ENCODE results near the gene SFSWAP. TPM values are rescaled to one million over a fixed set of nuclear protein-coding genes. Genes with fewer than 3 reads are reported as not detected.

The SFSWAP gene
- total and polyA plus RNA-seq, 2 of the 13 experiments (the other 11 are each of a cell fraction or from before 2014, with no cell fraction given) = 17.1 to 27.7 TPM

GRCh38 chr12:131756441-131756840 lies 45.6 kb downstream of the SFSWAP start:
- Histone ChIP-seq H3K4me3 (replicated peaks in 1 of 3; ENCODE audit: insufficient read depth in 1 of 3, low read depth in 2 of 3, low read length in 3 of 3) (no peak overlapping the region), H3K9me3 (ENCODE audit: low read length) (no peaks in the 10 kb centered on the region), H3K36me3 (replicated peaks in 1 of 2; ENCODE audit: control insufficient read depth in 1 of 2, insufficient read depth in 2 of 2, low read length in 2 of 2) (peaks cover 31 to 71% of the 10 kb centered on the region in 2 experiments), H3K27me3 (ENCODE audit: control insufficient read depth in 1 of 2, insufficient read depth in 2 of 2, low read length in 2 of 2) (no peaks in the 10 kb centered on the region), H3K4me1 (ENCODE audit: insufficient read depth, low read length) (no peaks in the 10 kb centered on the region), H2AFZ (ENCODE audit: low read length) (no peak overlapping the region), H3K79me2 (ENCODE audit: insufficient read depth, low read length) (no peaks in the 10 kb centered on the region), H4K20me1 (ENCODE audit: insufficient read depth, low read length) (no peaks in the 10 kb centered on the region), H3K27ac (ENCODE audit: extremely low read length, insufficient read depth, low read length) (no peak overlapping the region), H3K9ac (ENCODE audit: insufficient read depth, low read depth, low read length) (no peak overlapping the region), H3K4me2 (ENCODE audit: low read depth, low read length) (no peak overlapping the region)
- ATAC-seq (no peak), FAIRE-seq (no peak), DNase-seq (ENCODE audit: low spot score) (no peak)
- TF ChIP-seq, protein P1, sequence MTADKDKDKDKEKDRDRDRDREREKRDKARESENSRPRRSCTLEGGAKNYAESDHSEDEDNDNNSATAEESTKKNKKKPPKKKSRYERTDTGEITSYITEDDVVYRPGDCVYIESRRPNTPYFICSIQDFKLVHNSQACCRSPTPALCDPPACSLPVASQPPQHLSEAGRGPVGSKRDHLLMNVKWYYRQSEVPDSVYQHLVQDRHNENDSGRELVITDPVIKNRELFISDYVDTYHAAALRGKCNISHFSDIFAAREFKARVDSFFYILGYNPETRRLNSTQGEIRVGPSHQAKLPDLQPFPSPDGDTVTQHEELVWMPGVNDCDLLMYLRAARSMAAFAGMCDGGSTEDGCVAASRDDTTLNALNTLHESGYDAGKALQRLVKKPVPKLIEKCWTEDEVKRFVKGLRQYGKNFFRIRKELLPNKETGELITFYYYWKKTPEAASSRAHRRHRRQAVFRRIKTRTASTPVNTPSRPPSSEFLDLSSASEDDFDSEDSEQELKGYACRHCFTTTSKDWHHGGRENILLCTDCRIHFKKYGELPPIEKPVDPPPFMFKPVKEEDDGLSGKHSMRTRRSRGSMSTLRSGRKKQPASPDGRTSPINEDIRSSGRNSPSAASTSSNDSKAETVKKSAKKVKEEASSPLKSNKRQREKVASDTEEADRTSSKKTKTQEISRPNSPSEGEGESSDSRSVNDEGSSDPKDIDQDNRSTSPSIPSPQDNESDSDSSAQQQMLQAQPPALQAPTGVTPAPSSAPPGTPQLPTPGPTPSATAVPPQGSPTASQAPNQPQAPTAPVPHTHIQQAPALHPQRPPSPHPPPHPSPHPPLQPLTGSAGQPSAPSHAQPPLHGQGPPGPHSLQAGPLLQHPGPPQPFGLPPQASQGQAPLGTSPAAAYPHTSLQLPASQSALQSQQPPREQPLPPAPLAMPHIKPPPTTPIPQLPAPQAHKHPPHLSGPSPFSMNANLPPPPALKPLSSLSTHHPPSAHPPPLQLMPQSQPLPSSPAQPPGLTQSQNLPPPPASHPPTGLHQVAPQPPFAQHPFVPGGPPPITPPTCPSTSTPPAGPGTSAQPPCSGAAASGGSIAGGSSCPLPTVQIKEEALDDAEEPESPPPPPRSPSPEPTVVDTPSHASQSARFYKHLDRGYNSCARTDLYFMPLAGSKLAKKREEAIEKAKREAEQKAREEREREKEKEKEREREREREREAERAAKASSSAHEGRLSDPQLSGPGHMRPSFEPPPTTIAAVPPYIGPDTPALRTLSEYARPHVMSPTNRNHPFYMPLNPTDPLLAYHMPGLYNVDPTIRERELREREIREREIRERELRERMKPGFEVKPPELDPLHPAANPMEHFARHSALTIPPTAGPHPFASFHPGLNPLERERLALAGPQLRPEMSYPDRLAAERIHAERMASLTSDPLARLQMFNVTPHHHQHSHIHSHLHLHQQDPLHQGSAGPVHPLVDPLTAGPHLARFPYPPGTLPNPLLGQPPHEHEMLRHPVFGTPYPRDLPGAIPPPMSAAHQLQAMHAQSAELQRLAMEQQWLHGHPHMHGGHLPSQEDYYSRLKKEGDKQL (CRISPR knock-in tag; IDR thresholded peaks at IDR 0.05; ENCODE audit: low read depth) = no peak
- TF ChIP-seq POLR2A (IDR thresholded peaks at IDR 0.05; ENCODE audit: insufficient read depth in 1 of 2, low read depth in 2 of 2, low read length in 2 of 2) (no peak), ZNF101 (CRISPR knock-in tag; IDR thresholded peaks at IDR 0.05; ENCODE audit: borderline replicate concordance, low read depth) (no peak), ZNF770 (CRISPR knock-in tag; IDR thresholded peaks at IDR 0.05) (no peak), ZNF7 (CRISPR knock-in tag; IDR thresholded peaks at IDR 0.05) (no peak), RFX1 (IDR thresholded peaks at IDR 0.05) (no peak), ZNF430 (CRISPR knock-in tag; IDR thresholded peaks at IDR 0.05) (no peak), RXRA (CRISPR knock-in tag; IDR thresholded peaks at IDR 0.05) (no peak), FOXA1 (IDR thresholded peaks at IDR 0.05) (no peak), FOXA1 (CRISPR knock-in tag; IDR thresholded peaks at IDR 0.05) (no peak), JUN (CRISPR knock-in tag; IDR thresholded peaks at IDR 0.05) (no peak), HOXA9 (CRISPR knock-in tag; IDR thresholded peaks at IDR 0.05; ENCODE audit: borderline replicate concordance) (no peak), NCOA1 (CRISPR knock-in tag; IDR thresholded peaks at IDR 0.05) (no peak), FOSL1 (CRISPR knock-in tag; IDR thresholded peaks at IDR 0.05; ENCODE audit: borderline replicate concordance) (no peak)
- TF ChIP-seq, protein P2, sequence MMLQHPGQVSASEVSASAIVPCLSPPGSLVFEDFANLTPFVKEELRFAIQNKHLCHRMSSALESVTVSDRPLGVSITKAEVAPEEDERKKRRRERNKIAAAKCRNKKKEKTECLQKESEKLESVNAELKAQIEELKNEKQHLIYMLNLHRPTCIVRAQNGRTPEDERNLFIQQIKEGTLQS (CRISPR knock-in tag; IDR thresholded peaks at IDR 0.05) = no peak
- WGBS (ENCODE audit: low lambda C conversion rate) = over 99% methylated on average over 18 of the region's 18 CpGs
- no TSS peak for BruUV-seq (replicated peaks)
- POLR2A ChIA-PET = no interaction called here
- intact Hi-C loops (cut with micrococcal nuclease; ENCODE audit: unreplicated experiment) = no loop called here
- in situ Hi-C loops (cut with HindIII; ENCODE audit: extremely low pct_ligation_motif_present, low pct_unique_long_range_greater_than_20kb) = no loop called here
- CTCF ChIA-PET (ENCODE audit: low intra/inter-chr PET ratio, low total read pairs) = no interaction called here
